Measurements from ENCODE around the gene GRB10. TPM values are rescaled to one million over a fixed set of nuclear protein-coding genes. Genes with fewer than 3 reads are reported as not detected.
A peak's percentile ranks its signal among the peaks of the same experiment; 100 is the strongest.

The GRB10 gene
- polyA plus RNA-seq, 6 donors from 2014 or later = 0.24 TPM; not detected in 5

DNA sequence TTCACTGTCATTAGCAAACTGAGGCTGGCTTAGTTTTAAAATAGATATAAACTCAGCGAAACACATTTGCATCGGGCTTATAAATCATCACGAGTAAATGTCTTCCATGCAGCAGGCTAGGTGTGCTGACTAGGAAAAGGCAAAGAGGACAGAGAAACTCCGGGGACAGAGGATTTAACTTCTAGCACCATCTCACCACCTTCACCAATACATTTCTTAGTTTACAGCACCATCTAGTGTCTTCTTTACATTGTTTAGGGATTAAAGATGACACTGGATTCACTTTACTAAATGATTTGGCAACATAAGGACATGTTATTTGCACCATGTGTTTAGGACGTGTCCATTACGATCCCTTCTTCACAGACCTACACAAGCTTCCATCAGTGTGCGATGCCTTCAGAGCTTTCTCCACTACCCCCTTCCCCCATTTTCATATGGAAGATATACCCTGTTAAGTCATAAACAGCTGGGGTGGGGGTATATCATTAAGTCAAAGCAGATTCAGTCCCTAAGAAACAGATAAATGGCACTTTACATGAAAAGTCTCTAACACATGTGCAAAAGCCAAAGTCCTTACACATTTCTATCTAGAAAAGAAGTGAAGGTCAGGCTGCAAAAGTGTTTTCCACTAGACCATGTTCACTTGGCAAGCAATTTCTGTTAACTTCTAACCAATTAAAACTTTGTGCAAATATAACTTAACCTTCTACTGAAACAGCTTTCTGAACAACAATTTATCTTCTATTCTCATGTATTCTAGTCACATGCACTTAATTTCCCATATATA is 103.3 kb downstream of the GRB10 start:
- ATAC-seq (ENCODE audit: low read depth in 2 of 2) = peak; percentile 50 to 59
- Mint-ChIP-seq H3K4me1 (peaks cover 4 to 9% (median 9%) of the 10 kb centered on the region in 3 donors), H3K27ac (peak overlapping the region in 1 of 6 donors; percentile 21), H3K27me3 (no peaks in the 10 kb centered on the region), H3K9me3 (no peaks in the 10 kb centered on the region), H3K4me3 (no peak overlapping the region), H3K36me3 (no peaks in the 10 kb centered on the region)
- peak; percentile 17 for DNase-seq

DNA sequence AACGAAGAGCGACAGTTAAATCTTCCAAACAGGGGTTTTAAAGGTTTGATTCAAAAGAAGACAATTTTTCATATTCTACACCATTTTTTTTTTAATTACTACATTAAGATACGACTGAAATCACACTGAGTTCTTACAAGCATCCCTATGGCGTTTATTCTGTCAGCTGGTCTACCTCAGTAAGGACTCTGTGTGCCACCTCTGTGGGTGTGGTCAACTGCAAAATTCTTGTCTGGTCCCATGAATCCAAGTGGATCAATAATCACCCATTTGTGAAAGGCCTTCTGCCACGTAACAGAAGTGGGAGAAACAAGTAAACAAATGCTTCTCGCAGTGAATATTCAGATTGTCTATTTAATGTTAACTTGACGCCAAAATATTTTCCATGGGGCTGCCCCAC is 104.1 kb downstream of the GRB10 start:
- Mint-ChIP-seq H3K4me3 (no peak overlapping the region), H3K4me1 (peaks cover 4 to 9% (median 9%) of the 10 kb centered on the region in 3 donors), H3K36me3 (no peaks in the 10 kb centered on the region), H3K27me3 (peaks cover 0 to 5% (median 4%) of the 10 kb centered on the region in 3 donors), H3K9me3 (no peaks in the 10 kb centered on the region), H3K27ac (no peak overlapping the region)
- DNase-seq (no peak), ATAC-seq (ENCODE audit: low read depth in 2 of 2) (no peak)

DNA sequence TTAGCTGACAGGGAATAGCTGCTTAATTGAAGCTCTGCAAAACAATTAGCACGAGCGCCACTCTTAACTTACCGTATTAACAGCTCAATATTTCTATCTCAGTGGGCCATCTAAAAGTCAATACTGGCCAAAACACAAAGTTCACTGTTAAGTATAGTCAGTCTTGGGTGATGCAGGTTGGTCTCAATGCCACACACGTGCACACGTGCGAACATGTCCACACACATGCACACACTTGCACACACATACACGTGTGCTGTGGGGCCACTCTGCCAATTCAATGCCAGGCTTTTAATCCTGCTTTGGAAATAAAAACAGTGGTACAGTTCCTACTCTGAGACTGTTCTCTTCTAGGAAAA is 105.1 kb downstream of the GRB10 start:
- ATAC-seq (ENCODE audit: low read depth in 2 of 2) (no peak), DNase-seq (no peak)
- H3K9me3 Mint-ChIP-seq = no peaks in the 10 kb centered on the region
- peaks cover 4 to 9% (median 9%) of the 10 kb centered on the region in 3 donors for H3K4me1 Mint-ChIP-seq
- H3K27ac Mint-ChIP-seq = peak overlapping the region in 1 of 6 donors; percentile 43
- H3K4me3 Mint-ChIP-seq = no peak overlapping the region
- no peaks in the 10 kb centered on the region for H3K36me3 Mint-ChIP-seq
- H3K27me3 Mint-ChIP-seq = peaks cover 0 to 8% (median 8%) of the 10 kb centered on the region in 3 donors

DNA sequence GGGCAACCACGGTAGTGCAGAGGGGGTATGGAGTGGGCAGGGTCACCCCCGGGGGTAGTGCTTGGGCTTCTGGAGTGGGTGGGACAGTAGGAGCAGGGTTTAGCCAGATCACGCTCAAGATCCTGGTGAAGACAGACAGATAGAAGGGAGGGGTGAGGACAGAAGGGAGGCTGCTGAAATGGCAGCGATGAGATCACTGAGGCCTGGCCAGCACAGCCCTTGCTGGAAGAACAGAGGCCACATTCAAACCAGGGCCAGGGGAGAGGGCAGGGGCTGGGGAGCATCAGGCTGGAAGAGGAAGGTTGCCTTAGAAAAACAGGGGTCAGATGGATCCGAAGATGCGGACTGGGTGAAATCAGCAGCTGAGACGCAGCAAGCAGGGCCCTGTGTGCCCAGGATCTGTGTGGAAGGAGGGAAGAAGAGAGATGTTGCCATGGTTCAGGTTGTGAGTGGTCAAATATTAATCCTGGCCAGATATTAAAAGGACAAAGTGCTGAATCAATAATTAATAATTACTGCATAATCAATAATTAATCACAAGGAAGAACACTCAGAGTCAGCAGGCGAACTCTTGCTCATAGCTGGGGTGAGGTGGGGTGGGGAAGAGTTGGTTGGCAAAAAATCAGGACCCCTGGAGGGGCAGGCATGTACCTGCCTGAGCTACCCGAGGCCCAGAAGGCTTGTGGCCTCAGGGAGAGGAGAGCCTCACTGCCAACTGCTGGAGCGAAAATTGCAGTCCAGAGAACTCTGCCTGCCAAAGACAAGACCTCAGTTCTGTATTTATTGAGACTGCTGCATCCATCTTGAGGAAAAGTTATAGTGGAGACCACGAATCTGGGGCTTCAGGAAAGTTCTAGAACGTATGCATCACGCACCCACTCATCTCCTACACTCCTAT is 105.7 kb downstream of the GRB10 start:
- H3K27ac Mint-ChIP-seq = peak overlapping the region in 1 of 6 donors; percentile 73
- ATAC-seq (ENCODE audit: low read depth in 2 of 2) (no peak), DNase-seq (no peak)
- peaks cover 4 to 9% (median 9%) of the 10 kb centered on the region in 3 donors for H3K4me1 Mint-ChIP-seq
- H3K27me3 Mint-ChIP-seq = peaks cover 0 to 8% (median 8%) of the 10 kb centered on the region in 3 donors
- H3K4me3 Mint-ChIP-seq = peak overlapping the region in 1 of 8 donors; percentile 62
- H3K9me3 Mint-ChIP-seq = no peaks in the 10 kb centered on the region
- no peaks in the 10 kb centered on the region for H3K36me3 Mint-ChIP-seq

- peak overlapping the region in 1 of 6 donors; percentile 73 for H3K27ac Mint-ChIP-seq
- H3K27me3 Mint-ChIP-seq = peaks cover 0 to 8% (median 8%) of the 10 kb centered on the region in 3 donors
- DNase-seq (no peak), ATAC-seq (ENCODE audit: low read depth in 2 of 2) (no peak)
- no peaks in the 10 kb centered on the region for H3K4me1 Mint-ChIP-seq
- no peaks in the 10 kb centered on the region for H3K36me3 Mint-ChIP-seq
- H3K9me3 Mint-ChIP-seq = no peaks in the 10 kb centered on the region
- no peak overlapping the region for H3K4me3 Mint-ChIP-seq
Measured at GRCh38 chr7:50676079-50676478, 106.6 kb downstream of the GRB10 start.

- no peak for DNase-seq
- Mint-ChIP-seq H3K9me3 (no peaks in the 10 kb centered on the region), H3K27me3 (peaks cover 0 to 8% (median 8%) of the 10 kb centered on the region in 3 donors), H3K4me1 (no peaks in the 10 kb centered on the region), H3K27ac (no peak overlapping the region), H3K4me3 (no peak overlapping the region), H3K36me3 (no peaks in the 10 kb centered on the region)
- no peak for ATAC-seq (ENCODE audit: low read depth in 2 of 2)
Measured at GRCh38 chr7:50674896-50675835, 107.5 kb downstream of the GRB10 start.

GRCh38 chr7:50674299-50674698 is 108.4 kb downstream of the GRB10 start:
- H3K36me3 Mint-ChIP-seq = no peaks in the 10 kb centered on the region
- ATAC-seq (ENCODE audit: low read depth in 2 of 2) = no peak

GRCh38 chr7:50673096-50673495 is 109.6 kb downstream of the GRB10 start:
- Mint-ChIP-seq H3K4me3 (no peak overlapping the region), H3K36me3 (no peaks in the 10 kb centered on the region), H3K27ac (no peak overlapping the region), H3K27me3 (peaks cover 0 to 11% (median 8%) of the 10 kb centered on the region in 3 donors), H3K9me3 (peaks cover 0 to 2% (median 0%) of the 10 kb centered on the region in 7 donors), H3K4me1 (no peaks in the 10 kb centered on the region)
- ATAC-seq (ENCODE audit: low read depth in 2 of 2) = no peak
- no peak for DNase-seq

More at GRCh38 chr7:50674299-50674698, 108.4 kb downstream of the GRB10 start:
- H3K9me3 Mint-ChIP-seq = peaks cover 0 to 2% (median 0%) of the 10 kb centered on the region in 7 donors
- H3K27me3 Mint-ChIP-seq = peaks cover 0 to 8% (median 8%) of the 10 kb centered on the region in 3 donors
- no peak overlapping the region for H3K4me3 Mint-ChIP-seq
- H3K27ac Mint-ChIP-seq = no peak overlapping the region
- no peak for DNase-seq
- H3K4me1 Mint-ChIP-seq = no peaks in the 10 kb centered on the region

- ATAC-seq (ENCODE audit: low read depth in 2 of 2) (no peak), DNase-seq (no peak)
- Mint-ChIP-seq H3K4me3 (no peak overlapping the region), H3K4me1 (no peaks in the 10 kb centered on the region), H3K27me3 (peaks cover 4 to 16% (median 8%) of the 10 kb centered on the region in 3 donors), H3K36me3 (no peaks in the 10 kb centered on the region), H3K9me3 (peaks cover 0 to 2% (median 0%) of the 10 kb centered on the region in 7 donors), H3K27ac (no peak overlapping the region)
Measured at GRCh38 chr7:50672045-50672444, 110.7 kb downstream of the GRB10 start.

- H3K27ac Mint-ChIP-seq = no peak overlapping the region
Measured at GRCh38 chr7:50671386-50671785, 111.3 kb downstream of the GRB10 start.

DNA sequence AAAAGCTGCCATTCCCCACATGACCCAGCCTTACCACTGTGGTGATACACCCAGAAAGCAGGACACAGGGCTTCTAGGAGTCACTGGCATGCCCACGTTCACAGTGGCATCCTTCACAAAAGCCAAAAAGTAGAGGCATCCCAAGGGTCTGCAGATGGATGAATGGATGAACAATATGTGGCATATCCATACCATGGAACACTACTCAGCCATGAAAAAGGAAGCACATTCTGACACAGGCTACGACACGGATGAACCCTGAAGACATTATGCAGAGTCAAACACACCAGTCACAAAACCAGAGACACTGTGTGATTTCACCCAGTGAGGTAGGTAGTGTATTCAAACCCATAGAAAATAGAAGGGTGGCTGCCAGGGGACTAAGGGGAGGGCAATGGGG is 112.8 kb downstream of the GRB10 start:
- H3K27me3 Mint-ChIP-seq = peaks cover 7 to 16% (median 8%) of the 10 kb centered on the region in 3 donors
- no peaks in the 10 kb centered on the region for H3K36me3 Mint-ChIP-seq
- no peak overlapping the region for H3K4me3 Mint-ChIP-seq
- DNase-seq = no peak
- no peak for ATAC-seq (ENCODE audit: low read depth in 2 of 2)
- no peaks in the 10 kb centered on the region for H3K4me1 Mint-ChIP-seq
- peaks cover 0 to 2% (median 0%) of the 10 kb centered on the region in 7 donors for H3K9me3 Mint-ChIP-seq
- no peak overlapping the region for H3K27ac Mint-ChIP-seq

More at GRCh38 chr7:50671386-50671785, 111.3 kb downstream of the GRB10 start:
- Mint-ChIP-seq H3K4me3 (no peak overlapping the region), H3K9me3 (peaks cover 0 to 2% (median 0%) of the 10 kb centered on the region in 7 donors), H3K4me1 (no peaks in the 10 kb centered on the region), H3K36me3 (no peaks in the 10 kb centered on the region), H3K27me3 (peaks cover 4 to 16% (median 8%) of the 10 kb centered on the region in 3 donors)
- ATAC-seq (ENCODE audit: low read depth in 2 of 2) = no peak
- DNase-seq = no peak

DNA sequence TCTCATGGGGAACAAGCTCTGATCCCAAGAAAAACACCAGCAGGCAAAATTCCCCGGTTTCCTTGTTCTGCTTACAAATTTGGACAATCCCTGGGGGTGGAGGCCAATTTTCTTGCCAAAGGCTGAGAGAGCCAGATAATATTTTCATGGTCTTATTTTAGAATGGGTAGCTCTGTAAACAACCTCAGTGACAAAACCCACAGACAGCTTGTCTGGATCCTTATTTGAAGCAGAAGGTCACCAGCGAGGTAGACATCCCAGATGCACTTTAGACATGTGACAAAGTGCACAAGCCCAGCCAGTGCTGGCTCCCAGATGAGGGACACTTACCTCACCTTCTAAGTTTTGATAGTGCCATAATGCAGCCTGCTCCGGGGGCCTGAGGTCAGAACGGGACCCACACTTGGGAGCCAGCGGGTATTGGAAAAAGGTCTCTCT is 114.9 kb downstream of the GRB10 start:
- ATAC-seq (ENCODE audit: low read depth in 2 of 2) (no peak), DNase-seq (no peak)
- H3K9me3 Mint-ChIP-seq = peaks cover 0 to 2% (median 0%) of the 10 kb centered on the region in 7 donors
- H3K27ac Mint-ChIP-seq = no peak overlapping the region
- no peaks in the 10 kb centered on the region for H3K36me3 Mint-ChIP-seq
- H3K4me3 Mint-ChIP-seq = no peak overlapping the region
- peaks cover 0 to 8% (median 8%) of the 10 kb centered on the region in 3 donors for H3K27me3 Mint-ChIP-seq
- H3K4me1 Mint-ChIP-seq = peaks cover under 1 to 5% (median 3%) of the 10 kb centered on the region in 3 donors

Data from naive B cell (primary cell).